HG02571 (cell line): Measurements from ENCODE around the gene MIEN1.
A peak's percentile ranks its signal among the peaks of the same experiment; 100 is the strongest.
"Not testable (repeated sequence)": the region's sequence is repeated elsewhere in the genome, so short reads cannot be mapped to it uniquely, and the experiment has no call there.

Source experiments
- ATAC-seq: cut with Tn5 transposase; IDR thresholded peaks from one replicate; pipeline ENCODE4 v1.9.1; 2021; ENCODE audit warnings: mild to moderate bottlenecking, moderate library complexity; ENCODE audit not compliant: unreplicated experiment

Gene MIEN1

DNA sequence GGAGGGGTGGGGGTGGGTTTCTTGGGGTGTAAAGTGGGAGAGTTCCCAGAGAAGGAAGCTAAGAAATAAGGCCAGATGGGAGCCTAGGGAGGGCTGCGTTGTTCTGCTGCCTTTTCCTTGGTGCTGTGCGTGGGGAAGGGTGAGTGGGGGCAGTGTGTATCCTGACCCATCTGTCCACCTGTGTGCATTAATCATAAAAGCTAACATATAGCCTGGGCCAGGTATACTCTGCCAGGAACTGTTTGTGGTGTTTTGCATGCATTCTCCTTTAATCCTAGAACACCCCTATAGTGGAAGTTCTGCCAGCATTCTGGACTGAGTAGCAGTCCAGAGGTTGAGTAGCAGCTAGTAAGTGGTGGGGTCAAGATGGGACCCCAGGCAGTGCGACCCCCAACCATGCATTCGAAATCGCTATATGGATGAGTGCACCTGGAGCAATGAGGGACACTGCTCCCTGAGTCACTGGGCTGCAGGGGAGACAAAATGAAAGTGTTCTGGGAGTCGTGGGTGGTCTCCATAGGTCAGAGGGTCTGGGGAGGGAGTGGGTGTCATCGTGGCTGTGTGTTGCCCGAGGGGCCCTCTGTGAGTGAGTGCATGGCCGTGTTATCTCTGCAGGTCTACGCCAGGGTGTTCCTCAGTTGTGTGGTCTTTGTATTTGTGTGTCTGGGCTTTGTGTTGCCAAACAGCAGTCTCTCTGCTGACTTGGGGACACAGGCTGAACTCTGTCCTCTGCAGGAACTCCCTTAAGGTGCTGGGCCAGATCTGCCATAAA lies 29.1 kb downstream of the MIEN1 start:
- ATAC-seq = no peak

DNA sequence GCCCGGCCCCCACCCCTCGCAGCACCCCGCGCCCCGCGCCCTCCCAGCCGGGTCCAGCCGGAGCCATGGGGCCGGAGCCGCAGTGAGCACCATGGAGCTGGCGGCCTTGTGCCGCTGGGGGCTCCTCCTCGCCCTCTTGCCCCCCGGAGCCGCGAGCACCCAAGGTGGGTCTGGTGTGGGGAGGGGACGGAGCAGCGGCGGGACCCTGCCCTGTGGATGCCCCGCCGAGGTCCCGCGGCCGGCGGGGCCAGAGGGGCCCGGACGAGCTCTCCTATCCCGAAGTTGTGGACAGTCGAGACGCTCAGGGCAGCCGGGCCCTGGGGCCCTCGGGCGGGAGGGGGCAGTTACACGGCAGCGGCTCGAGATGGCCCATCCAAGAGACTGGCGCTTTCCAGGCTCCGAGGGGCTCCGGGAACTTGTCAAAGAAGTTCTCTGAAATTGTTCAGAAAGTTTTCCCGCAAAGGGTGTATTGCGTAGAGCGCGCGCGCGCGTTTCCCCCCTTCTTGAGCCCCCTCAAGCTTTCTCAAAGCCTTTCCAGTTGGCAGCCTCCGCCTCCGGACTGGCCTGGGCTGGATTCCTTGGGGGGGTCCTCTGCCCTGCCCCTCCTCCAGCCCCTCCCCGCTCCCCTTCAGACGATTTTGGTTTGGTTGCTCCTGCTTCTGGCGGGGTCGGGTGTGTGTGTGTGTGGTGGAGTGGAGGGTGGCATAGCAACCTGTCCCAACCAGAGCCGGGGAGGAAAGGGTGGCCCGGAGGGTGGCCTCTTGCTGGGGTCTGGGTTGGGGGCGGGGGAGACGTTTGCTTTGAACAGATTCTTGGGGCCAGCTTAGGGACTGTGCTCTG lies 30.0 kb downstream of the MIEN1 start:
- no peak for ATAC-seq

- no peak for ATAC-seq
Measured at GRCh38 chr17:39699818-39700147, 30.5 kb downstream of the MIEN1 start, which contains the start of gene ERBB2. ERBB2 (plus strand) TSS chr17:39700064; CDS start chr17:39700239, 175 bp downstream.

DNA sequence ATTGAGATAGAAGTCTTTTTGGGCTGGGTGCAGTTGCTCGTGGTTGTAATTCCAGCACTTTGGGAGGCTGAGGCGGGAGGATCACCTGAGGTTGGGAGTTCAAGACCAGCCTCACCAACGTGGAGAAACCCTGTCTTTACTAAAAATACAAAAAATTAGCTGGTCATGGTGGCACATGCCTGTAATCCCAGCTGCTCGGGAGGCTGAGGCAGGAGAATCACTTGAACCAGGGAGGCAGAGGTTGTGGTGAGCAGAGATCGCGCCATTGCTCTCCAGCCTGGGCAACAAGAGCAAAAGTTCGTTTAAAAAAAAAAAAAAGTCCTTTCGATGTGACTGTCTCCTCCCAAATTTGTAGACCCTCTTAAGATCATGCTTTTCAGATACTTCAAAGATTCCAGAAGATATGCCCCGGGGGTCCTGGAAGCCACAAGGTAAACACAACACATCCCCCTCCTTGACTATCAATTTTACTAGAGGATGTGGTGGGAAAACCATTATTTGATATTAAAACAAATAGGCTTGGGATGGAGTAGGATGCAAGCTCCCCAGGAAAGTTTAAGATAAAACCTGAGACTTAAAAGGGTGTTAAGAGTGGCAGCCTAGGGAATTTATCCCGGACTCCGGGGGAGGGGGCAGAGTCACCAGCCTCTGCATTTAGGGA lies 31.0 kb downstream of the MIEN1 start:
- ATAC-seq = not testable (repeated sequence)

- no peak for ATAC-seq
Measured at GRCh38 chr17:39697961-39698360, 32.4 kb downstream of the MIEN1 start.

GRCh38 chr17:39696731-39697130 lies 33.6 kb downstream of the MIEN1 start:
- no peak for ATAC-seq

GRCh38 chr17:39695089-39695474 lies 35.2 kb downstream of the MIEN1 start:
- no peak for ATAC-seq

- no peak for ATAC-seq
Measured at GRCh38 chr17:39694593-39694992, 35.7 kb downstream of the MIEN1 start.

DNA sequence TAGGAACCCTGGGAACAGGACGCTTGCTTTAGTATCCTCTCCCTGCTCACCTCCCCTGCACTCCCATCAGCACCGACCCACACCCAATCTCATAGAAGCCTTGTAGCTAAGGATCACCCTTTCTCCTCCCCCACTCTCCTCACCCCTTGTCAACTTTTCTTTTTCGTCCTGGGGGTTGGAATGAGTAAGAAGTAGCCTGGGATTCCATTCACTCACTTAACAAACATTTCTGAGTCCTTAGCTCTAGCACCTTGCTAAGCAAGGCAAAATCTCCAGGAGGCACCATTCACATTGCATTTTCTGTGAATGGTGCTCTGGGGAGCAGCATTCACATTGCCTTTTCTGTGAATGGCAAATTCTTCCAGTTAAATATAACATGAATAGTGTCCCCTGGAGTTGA lies 41.4 kb downstream of the MIEN1 start:
- ATAC-seq = no peak

- no peak for ATAC-seq
Measured at GRCh38 chr17:39688475-39688835, 41.9 kb downstream of the MIEN1 start.

DNA sequence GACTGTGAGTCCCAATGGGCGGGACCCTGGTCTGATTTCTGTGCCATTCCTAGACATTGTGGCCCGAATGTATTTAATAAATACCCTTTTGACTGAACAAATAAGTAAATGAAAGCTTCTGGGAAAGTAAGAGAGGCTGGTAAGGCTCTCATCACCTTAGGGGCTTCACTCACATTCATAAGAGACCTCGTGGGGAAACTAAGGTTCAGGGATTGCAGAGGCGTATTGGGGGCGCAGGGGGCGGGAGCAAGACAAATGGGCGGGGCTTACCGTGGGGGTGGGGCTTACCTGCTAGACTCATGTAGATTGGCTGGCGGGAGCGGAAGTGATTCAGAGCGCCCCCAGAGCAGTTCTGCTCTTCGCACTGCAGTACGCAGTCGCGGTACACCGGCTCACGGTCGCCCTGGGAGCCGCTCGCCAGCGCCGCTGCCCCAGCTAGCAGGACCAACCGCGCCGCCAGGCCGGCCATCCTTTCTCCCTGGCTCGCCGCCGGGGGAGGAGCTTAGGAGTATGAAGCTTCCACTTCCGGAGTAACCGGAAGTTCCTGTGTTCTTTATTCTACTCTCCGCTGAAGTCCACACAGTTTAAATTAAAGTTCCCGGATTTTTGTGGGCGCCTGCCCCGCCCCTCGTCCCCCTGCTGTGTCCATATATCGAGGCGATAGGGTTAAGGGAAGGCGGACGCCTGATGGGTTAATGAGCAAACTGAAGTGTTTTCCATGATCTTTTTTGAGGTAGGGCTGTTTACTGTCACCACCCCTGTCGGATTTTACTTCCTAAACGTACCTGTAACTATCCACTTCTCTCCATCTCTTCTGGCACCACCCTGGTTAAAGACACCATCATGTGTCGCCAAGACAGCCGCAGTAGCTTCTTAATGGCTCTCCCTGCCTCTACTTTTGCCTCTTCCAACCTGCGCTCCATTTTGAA lies 42.5 kb downstream of the MIEN1 start, which contains the start of gene PGAP3:
Gene PGAP3 (minus strand): TSS at position 512 of the 929 bp plus-strand sequence. CDS start 43 bp downstream, at position 469.
- ATAC-seq = peak; percentile 79

DNA sequence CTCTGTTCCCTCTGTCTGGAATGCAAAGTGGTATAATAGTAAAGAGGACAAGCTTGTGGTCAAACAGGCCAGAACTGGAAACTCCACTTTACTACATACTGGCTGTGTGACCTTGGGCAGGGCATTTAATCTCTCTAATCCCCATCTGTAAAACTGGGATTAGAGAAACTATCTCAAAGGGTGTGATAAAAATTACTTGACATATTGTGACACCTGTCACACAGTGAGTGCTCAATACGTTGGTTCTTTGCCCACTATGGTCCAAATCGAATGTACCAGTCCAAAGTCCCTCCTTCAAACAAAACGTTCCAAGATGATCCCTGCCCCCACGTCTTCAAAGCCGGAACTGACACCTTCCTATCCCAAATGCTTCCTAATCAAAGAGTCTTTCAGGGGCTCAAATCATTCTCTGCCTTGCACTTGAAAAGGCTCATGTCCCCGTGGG lies 43.2 kb downstream of the MIEN1 start:
- ATAC-seq = no peak

- ATAC-seq = no peak
Measured at GRCh38 chr17:39684369-39685192, 45.8 kb downstream of the MIEN1 start.

GRCh38 chr17:39683295-39683939 lies 46.9 kb downstream of the MIEN1 start:
- ATAC-seq = no peak

DNA sequence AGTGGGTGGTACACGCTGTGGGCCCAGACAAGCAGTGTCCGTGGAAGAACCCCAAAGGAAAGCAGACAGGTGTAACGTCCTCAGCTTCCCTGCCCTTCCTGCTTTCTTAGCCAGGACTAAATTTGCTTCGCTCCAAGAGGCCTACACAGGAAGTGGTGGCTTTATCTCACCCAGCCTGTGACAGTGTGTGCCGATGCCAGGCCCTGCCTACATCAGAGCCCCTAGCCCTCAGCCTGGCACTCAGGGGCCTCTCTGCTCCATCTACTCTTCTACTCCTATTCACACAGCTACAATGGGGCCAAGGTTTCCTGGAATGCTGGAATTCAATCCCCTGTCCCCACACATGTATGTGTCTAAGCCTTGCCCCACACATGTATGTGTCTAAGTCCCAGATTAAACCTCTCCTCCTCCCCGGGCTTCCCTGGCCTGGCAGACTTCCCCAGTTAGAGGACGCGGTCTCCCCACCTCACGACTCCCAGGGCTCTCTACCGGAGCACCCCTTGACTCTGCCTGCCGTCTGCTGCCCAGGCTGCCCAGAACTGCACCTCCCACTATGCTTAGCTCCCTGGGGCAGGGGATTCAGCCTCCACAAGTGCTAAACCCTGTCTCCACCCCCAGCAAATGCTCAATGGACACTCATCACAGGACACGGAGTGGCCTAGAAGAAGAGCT lies 50.7 kb downstream of the MIEN1 start:
- ATAC-seq = no peak
